CD4-positive, alpha-beta T cell treated with Interleukin-4 for 4 hours (primary cell): ENCODE results near the gene SPACA4.
"Not testable (repeated sequence)": the region's sequence is repeated elsewhere in the genome, so short reads cannot be mapped to it uniquely, and the experiment has no call there.

Experiments used
- DNase-seq: peaks from one replicate; pipeline ENCODE4 v3.0.0-alpha.2; 2020

Gene SPACA4

GRCh38 chr19:48619692-48620585 lies 13.4 kb downstream of the SPACA4 start:
- no peak for DNase-seq

- DNase-seq = no peak
Measured at GRCh38 chr19:48623556-48624066, 17.1 kb downstream of the SPACA4 start.

GRCh38 chr19:48624067-48624594 lies 17.6 kb downstream of the SPACA4 start:
- peak; percentile 97 for DNase-seq

- DNase-seq = no peak
Measured at GRCh38 chr19:48624791-48625723, 18.5 kb downstream of the SPACA4 start.

- DNase-seq = no peak
Measured at GRCh38 chr19:48625891-48626327, 19.4 kb downstream of the SPACA4 start.

- peak; percentile 63 for DNase-seq
Measured at GRCh38 chr19:48627201-48627864, 20.8 kb downstream of the SPACA4 start.

GRCh38 chr19:48627865-48628314 lies 21.3 kb downstream of the SPACA4 start:
- no peak for DNase-seq

- no peak for DNase-seq
Measured at GRCh38 chr19:48628486-48629296, 22.1 kb downstream of the SPACA4 start.

GRCh38 chr19:48629297-48629598 lies 22.7 kb downstream of the SPACA4 start:
- no peak for DNase-seq

- no peak for DNase-seq
Measured at GRCh38 chr19:48629599-48630295, 23.2 kb downstream of the SPACA4 start.

- no peak for DNase-seq
Measured at GRCh38 chr19:48630296-48631063, 23.9 kb downstream of the SPACA4 start.

GRCh38 chr19:48631225-48631624 lies 24.7 kb downstream of the SPACA4 start:
- no peak for DNase-seq

- DNase-seq = not testable (repeated sequence)
Measured at GRCh38 chr19:48632286-48632685, 25.7 kb downstream of the SPACA4 start.

- DNase-seq = no peak
Measured at GRCh38 chr19:48632692-48633147, 26.2 kb downstream of the SPACA4 start.

GRCh38 chr19:48633148-48634035 lies 26.9 kb downstream of the SPACA4 start:
- no peak for DNase-seq

- no peak for DNase-seq
Measured at GRCh38 chr19:48634036-48634342, 27.4 kb downstream of the SPACA4 start.

GRCh38 chr19:48634424-48635262 lies 28.1 kb downstream of the SPACA4 start:
- DNase-seq = peak; percentile 92

GRCh38 chr19:48635263-48635965 lies 28.9 kb downstream of the SPACA4 start:
- peak; percentile 44 for DNase-seq
